Pancreas (tissue), 10 donors: ENCODE data around the gene SOX3. TPM values are rescaled to one million over a fixed set of nuclear protein-coding genes. Genes with fewer than 3 reads are reported as not detected.

Experiments
- ATAC-seq, 4 donors: fragments of 200-7000 bp; cut with Tn5 transposase; one replicate each; pipeline versions ENCODE4 v1.8.0 to v1.9.1; 2020; ENCODE audit warnings: mild to moderate bottlenecking in 4 of 4, moderate library complexity in 4 of 4
- DNase-seq, 6 donors: peaks; one replicate each; pipeline ENCODE4 v3.0.0-alpha.2; 2020
- FAIRE-seq: peaks from 2 replicates; lab custom pipeline; 2012; peaks lifted over from hg19 to GRCh38; lab: Jason Lieb, UNC
- H3K27ac ChIP-seq, 4 donors: fragments of 200-600 bp; sonication (generic); 1 replicate in 3 of 4; 2 replicates in 1 of 4; pipeline versions ENCODE4 v1.5.0 to v1.8.0; 2020
- H3K27me3 ChIP-seq, 4 donors: fragments of 200-600 bp; one replicate each; pipeline ENCODE4 v1.8.0; 2021
- H3K36me3 ChIP-seq, 3 donors: fragments of 200-600 bp; sonication (generic) in 1 of 3; one replicate each; pipeline versions ENCODE4 v1.5.0 to v1.8.0; 2020 to 2021
- H3K4me1 ChIP-seq, 3 donors: fragments of 200-600 bp; one replicate each; pipeline ENCODE4 v1.8.0; 2021
- H3K4me3 ChIP-seq, 4 donors: fragments of 200-600 bp; sonication (generic) in 2 of 4; one replicate each; pipeline versions ENCODE4 v1.5.0 to v1.8.0; 2020 to 2021
- H3K9me3 ChIP-seq, 4 donors: fragments of 200-600 bp; one replicate each; pipeline ENCODE4 v1.8.0; 2021
- WGBS, 2 donors: extraction: QIAGEN DNeasy Blood & Tissue Kit; methylation state at CpG; one replicate each; pipeline ENCODE4 v1.1.7; 2013; 5-methylcytosine and 5-hydroxymethylcytosine counted together
- intact Hi-C, 3 donors: fragments of 100-400 bp; cut with DNase I; formaldehyde crosslinking; loops; one replicate each; pipeline versions ENCODE4 v1.11.1 to v1.14.2; 2022
- polyA plus RNA-seq, 2 donors: library from polyadenylated mRNA; stranded (reverse); fragments of 200-250 nt; gene quantifications; one replicate each; pipeline ENCODE4 v1.2.3, GENCODE V29; 2013
- total RNA-seq, 6 donors: library from RNA; stranded (reverse); fragmentation: NEBNext Ultra II Directional in 4 of 6; extraction: Animal tissue kit (Norgen Biotek cat#: 25700) in 4 of 6; gene quantifications; one replicate each; pipeline versions ENCODE4 v1.2.1 to v1.2.4, GENCODE V29; 2021 to 2023
- TF ChIP-seq, protein P1 (sequence below), 4 donors: fragments of 200-600 bp; sonication (generic) in 3 of 4; IDR thresholded peaks; one replicate each; pipeline versions ENCODE4 v1.5.0 to v1.8.0; 2021; ENCODE audit warnings: antibody characterized with exemption in 4 of 4
- donor health status: healthy with polysubstance abuse.
- donor health status: DM: no; HTN: no; CAD: no; lungs with moderate emphysema.
- donor health status: DM: no; HTN: no; CAD: no.
- donor health status: control.
- donor health status: control.
- donor health status: Bipolar disorder and iron deficiency.
- donor health status: DM: yes; HTN: yes; CAD: no.
- donor health status: DM: no; HTN: no; CAD: no.
- donor health status: DM: no; HTN: no; CAD: no.
- donor health status: DM: yes; HTN: yes; CAD: no.

The SOX3 gene
- total and polyA plus RNA-seq, 8 donors = 0.06 TPM; not detected in 7

- intact Hi-C loops = no loop called here
Measured at GRCh38 chrX:140477987-140478386, 26.9 kb downstream of the SOX3 start.

DNA sequence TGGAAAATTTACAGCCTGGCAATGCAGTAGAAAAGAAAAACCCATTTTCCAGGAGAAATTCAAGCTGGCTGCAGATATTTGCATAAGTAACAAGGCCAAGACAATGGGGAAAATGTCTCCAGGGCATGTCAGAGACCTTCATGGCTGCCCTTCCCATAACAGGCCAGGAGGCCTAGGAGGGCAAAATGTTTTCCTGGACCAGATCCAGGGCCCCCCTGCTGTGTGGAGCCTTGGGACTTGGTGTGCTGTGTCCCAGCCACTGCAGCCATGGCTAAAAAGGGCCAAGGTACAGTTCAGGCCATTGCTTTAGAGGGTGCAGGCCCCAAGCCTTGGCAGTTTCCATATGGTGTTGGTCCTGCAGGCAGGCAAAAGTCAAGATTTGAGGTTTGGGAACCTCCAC lies 29.8 kb downstream of the SOX3 start:
- no peak for DNase-seq
- no peak overlapping the region for H3K4me3 ChIP-seq
- no peaks in the 10 kb centered on the region for H3K4me1 ChIP-seq
- no peak for ATAC-seq
- no peak overlapping the region for H3K27ac ChIP-seq
- H3K36me3 ChIP-seq = no peaks in the 10 kb centered on the region
- no peak for FAIRE-seq
- intact Hi-C loops = no loop called here
- H3K27me3 ChIP-seq = peaks cover 0 to 8% (median 1%) of the 10 kb centered on the region in 4 donors
- TF ChIP-seq, protein P1, sequence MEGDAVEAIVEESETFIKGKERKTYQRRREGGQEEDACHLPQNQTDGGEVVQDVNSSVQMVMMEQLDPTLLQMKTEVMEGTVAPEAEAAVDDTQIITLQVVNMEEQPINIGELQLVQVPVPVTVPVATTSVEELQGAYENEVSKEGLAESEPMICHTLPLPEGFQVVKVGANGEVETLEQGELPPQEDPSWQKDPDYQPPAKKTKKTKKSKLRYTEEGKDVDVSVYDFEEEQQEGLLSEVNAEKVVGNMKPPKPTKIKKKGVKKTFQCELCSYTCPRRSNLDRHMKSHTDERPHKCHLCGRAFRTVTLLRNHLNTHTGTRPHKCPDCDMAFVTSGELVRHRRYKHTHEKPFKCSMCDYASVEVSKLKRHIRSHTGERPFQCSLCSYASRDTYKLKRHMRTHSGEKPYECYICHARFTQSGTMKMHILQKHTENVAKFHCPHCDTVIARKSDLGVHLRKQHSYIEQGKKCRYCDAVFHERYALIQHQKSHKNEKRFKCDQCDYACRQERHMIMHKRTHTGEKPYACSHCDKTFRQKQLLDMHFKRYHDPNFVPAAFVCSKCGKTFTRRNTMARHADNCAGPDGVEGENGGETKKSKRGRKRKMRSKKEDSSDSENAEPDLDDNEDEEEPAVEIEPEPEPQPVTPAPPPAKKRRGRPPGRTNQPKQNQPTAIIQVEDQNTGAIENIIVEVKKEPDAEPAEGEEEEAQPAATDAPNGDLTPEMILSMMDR (IDR thresholded peaks at IDR 0.05) = no peak
- H3K9me3 ChIP-seq = no peaks in the 10 kb centered on the region

More at GRCh38 chrX:140477987-140478386, 26.9 kb downstream of the SOX3 start:
- ATAC-seq (no peak), DNase-seq (no peak), FAIRE-seq (no peak)
- Histone ChIP-seq H3K27ac (no peak overlapping the region), H3K27me3 (peaks cover 0 to 8% (median 3%) of the 10 kb centered on the region in 4 donors), H3K4me3 (no peak overlapping the region), H3K36me3 (no peaks in the 10 kb centered on the region), H3K4me1 (no peaks in the 10 kb centered on the region), H3K9me3 (no peaks in the 10 kb centered on the region)
- TF ChIP-seq, protein P1 (IDR thresholded peaks at IDR 0.05) = no peak

GRCh38 chrX:140467211-140467610 lies 37.7 kb downstream of the SOX3 start:
- Histone ChIP-seq H3K4me1 (no peaks in the 10 kb centered on the region), H3K9me3 (no peaks in the 10 kb centered on the region), H3K36me3 (no peaks in the 10 kb centered on the region), H3K27ac (no peak overlapping the region), H3K4me3 (no peak overlapping the region), H3K27me3 (no peaks in the 10 kb centered on the region)
- DNase-seq = no peak
- intact Hi-C loops = no loop called here
- TF ChIP-seq, protein P1 (IDR thresholded peaks at IDR 0.05) = no peak
- no peak for ATAC-seq
- no peak for FAIRE-seq
- WGBS, 2 donors = 65 to 73% methylated on average over 5 of the region's 5 CpGs

Other genes starting within 250 kb of the SOX3 start
- 100 to 1,000 TPM in 2 of 6 donors, 10 to 100 TPM in 4; 35.1 to 221 (median 92.1) TPM for gene LINC00632, start 204.7 kb upstream of the SOX3 start, total RNA-seq
- 1 to 10 TPM in 1 of 2 donors, under 1 TPM in 1; 0.47 to 3.7 TPM for gene LINC00632, start 204.7 kb upstream of the SOX3 start, polyA plus RNA-seq